Neural cell (in vitro differentiated cells): Measurements from ENCODE around the gene C11orf24.

Source experiments
- EP300 ChIP-seq: fragments of 450-650 bp; conservative IDR thresholded peaks from 2 replicates; pipeline ENCODE4 v1.6.1; 2014; ENCODE audit warnings: antibody characterized with exemption, mild to moderate bottlenecking, moderate library complexity; ENCODE audit not compliant: poor library complexity, severe bottlenecking
- EZH2 ChIP-seq: fragments of 200-600, 300-800 bp; shearing (Covaris generic), sonication (generic); IDR thresholded peaks from 2 replicates; pipeline ENCODE4 v1.6.1; 2014; ENCODE audit warnings: antibody characterized with exemption, low read length, borderline replicate concordance, mild to moderate bottlenecking; ENCODE audit not compliant: insufficient read depth, poor library complexity, severe bottlenecking
- MXI1 ChIP-seq: fragments of 450-650 bp; conservative IDR thresholded peaks from 2 replicates; pipeline ENCODE4 v1.6.1; 2014; ENCODE audit warnings: antibody characterized with exemption, mild to moderate bottlenecking; ENCODE audit not compliant: poor library complexity, severe bottlenecking
- POLR2AphosphoS5 ChIP-seq: IDR thresholded peaks from 2 replicates; pipeline ENCODE4 v1.6.1; 2012
- TF ChIP-seq, protein P1 (sequence below): fragments of 450-650 bp; IDR thresholded peaks from 2 replicates; pipeline ENCODE4 v1.5.1; 2014; ENCODE audit warnings: antibody characterized with exemption, mild to moderate bottlenecking, moderate library complexity; ENCODE audit not compliant: poor library complexity, severe bottlenecking
- TF ChIP-seq, protein P2 (sequence below): IDR thresholded peaks from 2 replicates; pipeline ENCODE4 v1.6.1; 2012; ENCODE audit warnings: borderline replicate concordance

DNA sequence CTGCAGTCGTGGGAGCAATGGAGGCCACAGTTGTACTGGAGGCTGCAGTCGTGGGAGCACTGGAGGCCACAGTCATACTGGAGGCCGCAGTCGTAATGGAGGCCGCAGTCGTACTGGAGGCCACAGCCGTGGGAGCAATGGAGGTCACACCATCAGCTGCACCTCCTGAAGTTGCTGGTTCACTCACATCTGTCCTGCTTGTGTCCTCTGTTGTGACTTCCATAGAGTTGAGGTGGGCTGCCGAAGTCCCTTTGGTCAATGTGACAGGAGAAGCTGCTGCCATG lies 9.3 kb downstream of the C11orf24 start:
- TF ChIP-seq, protein P1, sequence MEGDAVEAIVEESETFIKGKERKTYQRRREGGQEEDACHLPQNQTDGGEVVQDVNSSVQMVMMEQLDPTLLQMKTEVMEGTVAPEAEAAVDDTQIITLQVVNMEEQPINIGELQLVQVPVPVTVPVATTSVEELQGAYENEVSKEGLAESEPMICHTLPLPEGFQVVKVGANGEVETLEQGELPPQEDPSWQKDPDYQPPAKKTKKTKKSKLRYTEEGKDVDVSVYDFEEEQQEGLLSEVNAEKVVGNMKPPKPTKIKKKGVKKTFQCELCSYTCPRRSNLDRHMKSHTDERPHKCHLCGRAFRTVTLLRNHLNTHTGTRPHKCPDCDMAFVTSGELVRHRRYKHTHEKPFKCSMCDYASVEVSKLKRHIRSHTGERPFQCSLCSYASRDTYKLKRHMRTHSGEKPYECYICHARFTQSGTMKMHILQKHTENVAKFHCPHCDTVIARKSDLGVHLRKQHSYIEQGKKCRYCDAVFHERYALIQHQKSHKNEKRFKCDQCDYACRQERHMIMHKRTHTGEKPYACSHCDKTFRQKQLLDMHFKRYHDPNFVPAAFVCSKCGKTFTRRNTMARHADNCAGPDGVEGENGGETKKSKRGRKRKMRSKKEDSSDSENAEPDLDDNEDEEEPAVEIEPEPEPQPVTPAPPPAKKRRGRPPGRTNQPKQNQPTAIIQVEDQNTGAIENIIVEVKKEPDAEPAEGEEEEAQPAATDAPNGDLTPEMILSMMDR = no peak
- TF ChIP-seq EZH2 (no peak), POLR2AphosphoS5 (no peak), MXI1 (no peak), EP300 (no peak)
- TF ChIP-seq, protein P2, sequence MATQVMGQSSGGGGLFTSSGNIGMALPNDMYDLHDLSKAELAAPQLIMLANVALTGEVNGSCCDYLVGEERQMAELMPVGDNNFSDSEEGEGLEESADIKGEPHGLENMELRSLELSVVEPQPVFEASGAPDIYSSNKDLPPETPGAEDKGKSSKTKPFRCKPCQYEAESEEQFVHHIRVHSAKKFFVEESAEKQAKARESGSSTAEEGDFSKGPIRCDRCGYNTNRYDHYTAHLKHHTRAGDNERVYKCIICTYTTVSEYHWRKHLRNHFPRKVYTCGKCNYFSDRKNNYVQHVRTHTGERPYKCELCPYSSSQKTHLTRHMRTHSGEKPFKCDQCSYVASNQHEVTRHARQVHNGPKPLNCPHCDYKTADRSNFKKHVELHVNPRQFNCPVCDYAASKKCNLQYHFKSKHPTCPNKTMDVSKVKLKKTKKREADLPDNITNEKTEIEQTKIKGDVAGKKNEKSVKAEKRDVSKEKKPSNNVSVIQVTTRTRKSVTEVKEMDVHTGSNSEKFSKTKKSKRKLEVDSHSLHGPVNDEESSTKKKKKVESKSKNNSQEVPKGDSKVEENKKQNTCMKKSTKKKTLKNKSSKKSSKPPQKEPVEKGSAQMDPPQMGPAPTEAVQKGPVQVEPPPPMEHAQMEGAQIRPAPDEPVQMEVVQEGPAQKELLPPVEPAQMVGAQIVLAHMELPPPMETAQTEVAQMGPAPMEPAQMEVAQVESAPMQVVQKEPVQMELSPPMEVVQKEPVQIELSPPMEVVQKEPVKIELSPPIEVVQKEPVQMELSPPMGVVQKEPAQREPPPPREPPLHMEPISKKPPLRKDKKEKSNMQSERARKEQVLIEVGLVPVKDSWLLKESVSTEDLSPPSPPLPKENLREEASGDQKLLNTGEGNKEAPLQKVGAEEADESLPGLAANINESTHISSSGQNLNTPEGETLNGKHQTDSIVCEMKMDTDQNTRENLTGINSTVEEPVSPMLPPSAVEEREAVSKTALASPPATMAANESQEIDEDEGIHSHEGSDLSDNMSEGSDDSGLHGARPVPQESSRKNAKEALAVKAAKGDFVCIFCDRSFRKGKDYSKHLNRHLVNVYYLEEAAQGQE = no peak
